ENCODE data around the gene FNDC1.

DNA sequence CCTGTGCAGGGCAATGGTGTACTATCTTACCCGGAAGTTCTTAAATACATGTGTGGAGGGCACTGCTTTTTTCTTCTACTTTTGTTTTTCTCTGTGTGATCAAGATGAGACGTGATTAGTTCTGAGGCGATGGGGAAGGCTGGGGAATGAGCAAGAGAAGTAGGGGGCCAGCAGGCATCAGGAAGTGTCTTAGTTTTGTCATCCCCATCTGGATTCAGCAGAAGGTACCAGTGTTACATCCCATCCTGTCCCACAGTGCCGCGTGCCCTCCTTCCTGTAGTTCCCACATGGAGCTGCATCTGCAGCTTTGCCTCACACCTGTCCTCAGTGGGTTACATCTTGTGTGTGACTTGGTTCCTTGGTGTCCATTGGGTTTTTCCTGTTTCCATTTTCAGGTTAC lies 86.9 kb downstream of the FNDC1 start:
- TF ChIP-seq, protein P1, sequence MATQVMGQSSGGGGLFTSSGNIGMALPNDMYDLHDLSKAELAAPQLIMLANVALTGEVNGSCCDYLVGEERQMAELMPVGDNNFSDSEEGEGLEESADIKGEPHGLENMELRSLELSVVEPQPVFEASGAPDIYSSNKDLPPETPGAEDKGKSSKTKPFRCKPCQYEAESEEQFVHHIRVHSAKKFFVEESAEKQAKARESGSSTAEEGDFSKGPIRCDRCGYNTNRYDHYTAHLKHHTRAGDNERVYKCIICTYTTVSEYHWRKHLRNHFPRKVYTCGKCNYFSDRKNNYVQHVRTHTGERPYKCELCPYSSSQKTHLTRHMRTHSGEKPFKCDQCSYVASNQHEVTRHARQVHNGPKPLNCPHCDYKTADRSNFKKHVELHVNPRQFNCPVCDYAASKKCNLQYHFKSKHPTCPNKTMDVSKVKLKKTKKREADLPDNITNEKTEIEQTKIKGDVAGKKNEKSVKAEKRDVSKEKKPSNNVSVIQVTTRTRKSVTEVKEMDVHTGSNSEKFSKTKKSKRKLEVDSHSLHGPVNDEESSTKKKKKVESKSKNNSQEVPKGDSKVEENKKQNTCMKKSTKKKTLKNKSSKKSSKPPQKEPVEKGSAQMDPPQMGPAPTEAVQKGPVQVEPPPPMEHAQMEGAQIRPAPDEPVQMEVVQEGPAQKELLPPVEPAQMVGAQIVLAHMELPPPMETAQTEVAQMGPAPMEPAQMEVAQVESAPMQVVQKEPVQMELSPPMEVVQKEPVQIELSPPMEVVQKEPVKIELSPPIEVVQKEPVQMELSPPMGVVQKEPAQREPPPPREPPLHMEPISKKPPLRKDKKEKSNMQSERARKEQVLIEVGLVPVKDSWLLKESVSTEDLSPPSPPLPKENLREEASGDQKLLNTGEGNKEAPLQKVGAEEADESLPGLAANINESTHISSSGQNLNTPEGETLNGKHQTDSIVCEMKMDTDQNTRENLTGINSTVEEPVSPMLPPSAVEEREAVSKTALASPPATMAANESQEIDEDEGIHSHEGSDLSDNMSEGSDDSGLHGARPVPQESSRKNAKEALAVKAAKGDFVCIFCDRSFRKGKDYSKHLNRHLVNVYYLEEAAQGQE (IDR thresholded peaks at IDR 0.05; ENCODE audit: insufficient read depth in 1 of 2, low read depth in 2 of 2, low read length in 2 of 2): no peak
- no peak for TF ChIP-seq TAF1 (IDR thresholded peaks at IDR 0.05; ENCODE audit: borderline replicate concordance, insufficient read depth, low read length)

Measured in PFSK-1 (cell line).